GM12878 (cell line): ENCODE data around the gene IGSF11. TPM values are rescaled to one million over a fixed set of nuclear protein-coding genes. Genes with fewer than 3 reads are reported as not detected.

Experiments
- HCFC1 ChIP-seq: fragments of 150-350 bp; IDR thresholded peaks from 2 replicates; pipeline ENCODE4 v1.6.1; 2014; ENCODE audit warnings: low read length
- MLLT1 ChIP-seq: fragments of 450-650 bp; IDR thresholded peaks from 2 replicates; pipeline ENCODE4 v1.6.1; 2016; ENCODE audit warnings: mild to moderate bottlenecking
- POLR2AphosphoS2 ChIP-seq: IDR thresholded peaks from 2 replicates; pipeline ENCODE4 v1.6.1; 2011; ENCODE audit warnings: low read depth, mild to moderate bottlenecking, low read length, improper control_type of control experiment, moderate library complexity
- RUNX3 ChIP-seq: IDR thresholded peaks from 2 replicates; pipeline ENCODE4 v1.6.1; 2012; ENCODE audit warnings: low read length, inconsistent platforms
- YBX1 ChIP-seq: fragments of 450-650 bp; IDR thresholded peaks from 2 replicates; pipeline ENCODE4 v1.6.1; 2016; ENCODE audit warnings: antibody characterized with exemption
- ZBTB40 ChIP-seq: fragments of 450-650 bp; IDR thresholded peaks from 2 replicates; pipeline ENCODE4 v1.6.1; 2016; ENCODE audit warnings: mild to moderate bottlenecking, moderate library complexity, borderline replicate concordance
- ZNF24 ChIP-seq: fragments of 450-650 bp; IDR thresholded peaks from 2 replicates; pipeline ENCODE4 v1.6.1; 2017; ENCODE audit warnings: antibody characterized with exemption, mild to moderate bottlenecking
- polyA plus RNA-seq, 11 experiments: library from polyadenylated mRNA; depleted of rRNA in 4 of 11; unstranded in 6 of 11; stranded (reverse) in 5 of 11; fragments of >200 nt; fragmentation: Nextera tagmentation in 4 of 11; fragmentation: Illumina TruSeq in 1 of 11; extraction: Ambion mirVana in 4 of 11; extraction: Trizol in 1 of 11; gene quantifications; 1 replicate in 1 of 11; 2 replicates in 10 of 11; pipeline versions ENCODE4 v1.2.1 to v1.2.3, GENCODE V29; 2011 to 2016; ENCODE audit warnings: inconsistent platforms in 2 of 11, missing spikeins in 2 of 11, low read depth in 1 of 11
- total RNA-seq, 4 experiments: library from RNA; depleted of rRNA in 3 of 4; stranded (reverse); fragments of >200 nt in 3 of 4; fragmentation: Illumina TruSeq in 1 of 4; extraction: Trizol in 1 of 4; gene quantifications; 2 replicates each; pipeline versions ENCODE4 v1.2.1 to v1.2.3, GENCODE V29; 2013 to 2021
- TF ChIP-seq, protein P1 (sequence below): IDR thresholded peaks from 2 replicates; pipeline ENCODE4 v1.6.1; 2012; ENCODE audit warnings: low read depth, low read length, improper control_type of control experiment

The IGSF11 gene
- total and polyA plus RNA-seq, 10 of the 15 experiments (the other 5 are each of a cell fraction or from before 2014, with no cell fraction given), result 0.03 TPM; not detected in 9

DNA sequence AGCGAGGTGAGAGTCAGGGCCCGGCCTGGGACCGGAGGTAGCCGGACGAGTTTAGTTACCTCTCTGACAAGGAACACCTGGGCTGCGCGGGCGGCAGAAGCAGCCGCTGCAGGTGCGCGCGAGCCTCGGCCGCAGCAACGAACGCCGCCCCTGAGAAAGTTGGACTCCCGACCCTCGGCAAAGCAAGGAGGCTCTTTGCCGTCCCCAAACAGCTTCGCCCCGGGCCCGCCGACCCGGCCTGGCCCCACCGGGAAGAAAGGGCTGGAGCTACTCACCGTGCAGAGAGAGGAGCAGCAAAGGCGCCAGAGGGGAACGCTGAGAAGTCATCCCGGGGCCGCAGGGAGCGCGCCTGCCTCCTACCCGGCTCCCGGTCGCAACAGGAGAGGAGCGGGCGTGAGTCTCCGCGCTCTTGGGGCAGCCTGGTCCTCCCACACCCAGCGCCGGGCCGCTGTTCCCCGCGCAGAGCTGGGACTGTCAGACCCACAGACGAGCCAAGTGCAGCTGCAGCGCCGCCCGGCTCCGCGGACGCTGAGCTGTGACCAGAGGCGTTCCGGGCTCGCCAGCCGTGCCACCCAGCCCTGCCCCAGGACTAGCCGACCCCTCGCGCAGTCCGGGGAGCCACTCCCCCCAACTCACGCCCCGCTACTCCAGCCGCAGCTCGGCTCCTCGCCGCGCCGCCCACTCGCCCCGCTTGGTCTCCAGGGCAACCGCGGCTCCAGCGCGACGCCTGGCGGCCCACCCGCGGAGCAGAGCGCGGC lies at the start of gene IGSF11 (continued):
- no peak for TF ChIP-seq POLR2AphosphoS2
- TF ChIP-seq, protein P1, sequence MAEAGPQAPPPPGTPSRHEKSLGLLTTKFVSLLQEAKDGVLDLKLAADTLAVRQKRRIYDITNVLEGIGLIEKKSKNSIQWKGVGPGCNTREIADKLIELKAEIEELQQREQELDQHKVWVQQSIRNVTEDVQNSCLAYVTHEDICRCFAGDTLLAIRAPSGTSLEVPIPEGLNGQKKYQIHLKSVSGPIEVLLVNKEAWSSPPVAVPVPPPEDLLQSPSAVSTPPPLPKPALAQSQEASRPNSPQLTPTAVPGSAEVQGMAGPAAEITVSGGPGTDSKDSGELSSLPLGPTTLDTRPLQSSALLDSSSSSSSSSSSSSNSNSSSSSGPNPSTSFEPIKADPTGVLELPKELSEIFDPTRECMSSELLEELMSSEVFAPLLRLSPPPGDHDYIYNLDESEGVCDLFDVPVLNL, result no peak
- no peak for TF ChIP-seq ZBTB40
- TF ChIP-seq YBX1, result no peak
- no peak for TF ChIP-seq HCFC1
- TF ChIP-seq RUNX3, result no peak; the same call in 1 of the 2 replicates
- no peak for TF ChIP-seq MLLT1
- TF ChIP-seq ZNF24, result 0 out of 2 replicates have a peak, but pooled peaks have one; percentile 12
